ENCODE results near the gene SSTR5.

GRCh38 chr16:1121601-1122397, 49.3 kb downstream of the SSTR5 start:
- TF ChIP-seq POLR2AphosphoS5 (IDR thresholded peaks at IDR 0.05; ENCODE audit: borderline replicate concordance, low read depth, low read length): no peak
- no peak for TF ChIP-seq EZH2 (IDR thresholded peaks at IDR 0.05)

Measured in SK-N-MC (cell line).